Smooth muscle cell (in vitro differentiated cells): ENCODE data around the gene TOM1L1. TPM values are rescaled to one million over a fixed set of nuclear protein-coding genes. Genes with fewer than 3 reads are reported as not detected.

Experiments used
- DNase-seq: peaks from one replicate; lab custom pipeline; 2025; ENCODE audit not compliant: unreplicated experiment; lab: John Stamatoyannopoulos, UW
- H2AFZ ChIP-seq: fragments of 200-600 bp; sonication (generic); 2 replicates; pipeline ENCODE4 v1.6.0; 2016; ENCODE audit warnings: antibody characterized with exemption, low read depth, mild to moderate bottlenecking
- H3F3A ChIP-seq: fragments of 200-600 bp; sonication (generic); 2 replicates; pipeline ENCODE4 v1.6.0; 2017; ENCODE audit warnings: antibody characterized with exemption, low read depth
- H3K27ac ChIP-seq: fragments of 200-600 bp; sonication (generic); 2 replicates; pipeline ENCODE4 v1.5.1; 2016; ENCODE audit warnings: low read depth, mild to moderate bottlenecking
- H3K27me3 ChIP-seq: fragments of 200-600 bp; sonication (generic); 2 replicates; pipeline ENCODE4 v1.6.1; 2016; ENCODE audit warnings: low read depth, mild to moderate bottlenecking
- H3K36me3 ChIP-seq: fragments of 200-600 bp; sonication (generic); 2 replicates; pipeline ENCODE4 v1.5.1; 2016; ENCODE audit warnings: low read depth
- H3K4me1 ChIP-seq: fragments of 200-600 bp; sonication (generic); 2 replicates; pipeline ENCODE4 v1.5.1; 2016; ENCODE audit warnings: low read depth
- H3K4me2 ChIP-seq: fragments of 200-600 bp; sonication (generic); 2 replicates; pipeline ENCODE4 v1.6.0; 2016; ENCODE audit warnings: mild to moderate bottlenecking
- H3K4me3 ChIP-seq: fragments of 200-600 bp; sonication (generic); 2 replicates; pipeline ENCODE4 v1.5.1; 2016; ENCODE audit warnings: mild to moderate bottlenecking
- H3K79me2 ChIP-seq: fragments of 200-600 bp; sonication (generic); 2 replicates; pipeline ENCODE4 v1.6.0; 2016; ENCODE audit warnings: low read depth, mild to moderate bottlenecking
- H3K9ac ChIP-seq: fragments of 200-600 bp; sonication (generic); 2 replicates; pipeline ENCODE4 v1.6.0; 2016; ENCODE audit warnings: low read depth
- H3K9me3 ChIP-seq: fragments of 200-600 bp; sonication (generic); replicated peaks from 2 replicates; pipeline ENCODE4 v1.5.1; 2016; ENCODE audit warnings: low read depth
- H4K20me1 ChIP-seq: fragments of 200-600 bp; sonication (generic); 2 replicates; pipeline ENCODE4 v1.6.0; 2016; ENCODE audit warnings: low read depth
- CTCF ChIP-seq: fragments of 200-600 bp; sonication (generic); IDR thresholded peaks from 2 replicates; pipeline ENCODE4 v1.5.1; 2017; ENCODE audit warnings: borderline replicate concordance, mild to moderate bottlenecking, antibody characterized with exemption; ENCODE audit not compliant: insufficient read depth, poor library complexity, severe bottlenecking
- WGBS: methylation state at CpG from one replicate; pipeline ENCODE4 v1.1.7; 2016; ENCODE audit warnings: low lambda C conversion rate; 5-methylcytosine and 5-hydroxymethylcytosine counted together
- polyA plus RNA-seq: library from polyadenylated mRNA; unstranded; fragments of >200 nt; fragmentation: Nextera tagmentation; extraction: Ambion mirVana; gene quantifications from 2 replicates; pipeline ENCODE4 v1.2.1, GENCODE V29; 2016
- total RNA-seq: library from RNA; depleted of rRNA; stranded (reverse); fragments of >200 nt; gene quantifications from 2 replicates; pipeline ENCODE4 v1.2.3, GENCODE V29; 2014

The TOM1L1 gene
- total and polyA plus RNA-seq, 2 experiments from 2014 or later, result 3.9 to 8.5 TPM

GRCh38 chr17:54887787-54888186 lies 12.9 kb upstream of the TOM1L1 start:
- no peak for TF ChIP-seq CTCF
- 84% methylated on average over 3 of the region's 3 CpGs for whole genome bisulfite sequencing

GRCh38 chr17:54888254-54888653 lies 12.4 kb upstream of the TOM1L1 start:
- 88% methylated on average over 6 of the region's 6 CpGs for WGBS
- H3K27me3 ChIP-seq, result no peaks in the 10 kb centered on the region
- no peak for DNase-seq
- no peaks in the 10 kb centered on the region for H3K9me3 ChIP-seq
- no peak overlapping the region for H3K27ac ChIP-seq
- no peaks in the 10 kb centered on the region for H3K36me3 ChIP-seq
- no peaks in the 10 kb centered on the region for H3K4me1 ChIP-seq
- H3K4me3 ChIP-seq, result no peak overlapping the region
- H3F3A ChIP-seq, result no peaks in the 10 kb centered on the region
- no peaks in the 10 kb centered on the region for H3K79me2 ChIP-seq
- no peak overlapping the region for H2AFZ ChIP-seq
- H4K20me1 ChIP-seq, result no peaks in the 10 kb centered on the region
- no peak overlapping the region for H3K9ac ChIP-seq
- TF ChIP-seq CTCF, result no peak
- H3K4me2 ChIP-seq, result no peak overlapping the region

More at GRCh38 chr17:54887787-54888186, 12.9 kb upstream of the TOM1L1 start:
- Histone ChIP-seq H3K4me2 (no peak overlapping the region), H3K9ac (no peak overlapping the region), H3K4me3 (no peak overlapping the region), H3F3A (no peaks in the 10 kb centered on the region), H4K20me1 (no peaks in the 10 kb centered on the region), H2AFZ (no peak overlapping the region), H3K79me2 (no peaks in the 10 kb centered on the region), H3K4me1 (no peaks in the 10 kb centered on the region), H3K27me3 (no peaks in the 10 kb centered on the region), H3K27ac (no peak overlapping the region), H3K9me3 (no peaks in the 10 kb centered on the region), H3K36me3 (no peaks in the 10 kb centered on the region)
- no peak for DNase-seq

- TF ChIP-seq CTCF, result no peak
- Histone ChIP-seq H3K27me3 (no peaks in the 10 kb centered on the region), H3K4me2 (no peak overlapping the region), H3K9me3 (no peaks in the 10 kb centered on the region), H3K9ac (no peak overlapping the region), H2AFZ (no peak overlapping the region), H3K4me1 (no peaks in the 10 kb centered on the region), H3K79me2 (no peaks in the 10 kb centered on the region), H4K20me1 (no peaks in the 10 kb centered on the region), H3K27ac (no peak overlapping the region), H3K36me3 (no peaks in the 10 kb centered on the region), H3F3A (no peaks in the 10 kb centered on the region), H3K4me3 (no peak overlapping the region)
- DNase-seq, result no peak
- WGBS, result 95% methylated on average over 7 of the region's 7 CpGs
These were observed 11.7 kb upstream of the TOM1L1 start for GRCh38 chr17:54888981-54889380.

GRCh38 chr17:54891176-54891821 lies 9.4 kb upstream of the TOM1L1 start:
- H3K27ac ChIP-seq, result no peak overlapping the region
- no peaks in the 10 kb centered on the region for H3K36me3 ChIP-seq
- H3K9ac ChIP-seq, result no peak overlapping the region
- peak; percentile 68 for TF ChIP-seq CTCF
- no peaks in the 10 kb centered on the region for H3K27me3 ChIP-seq
- H3K9me3 ChIP-seq, result no peaks in the 10 kb centered on the region
- WGBS, result 9% methylated on average over 1 of the region's 1 CpG
- no peaks in the 10 kb centered on the region for H3F3A ChIP-seq
- no peak overlapping the region for H3K4me2 ChIP-seq
- no peak overlapping the region for H3K4me3 ChIP-seq
- H3K79me2 ChIP-seq, result no peaks in the 10 kb centered on the region
- no peaks in the 10 kb centered on the region for H3K4me1 ChIP-seq
- H4K20me1 ChIP-seq, result no peaks in the 10 kb centered on the region
- DNase-seq, result no peak
- H2AFZ ChIP-seq, result no peak overlapping the region
